Activated T-helper 9 cell treated with anti-CD3 and anti-CD28 coated beads, Interleukin-2, amount 50 U/mL, for 16 hours (primary cell): ENCODE data around the gene UCHL5.
"Not testable (repeated sequence)": the region's sequence is repeated elsewhere in the genome, so short reads cannot be mapped to it uniquely, and the experiment has no call there.

ENCODE experiments used
- DNase-seq: peaks from one replicate; pipeline ENCODE4 v3.0.0-alpha.2; 2020; ENCODE audit warnings: low read depth

Gene UCHL5

DNA sequence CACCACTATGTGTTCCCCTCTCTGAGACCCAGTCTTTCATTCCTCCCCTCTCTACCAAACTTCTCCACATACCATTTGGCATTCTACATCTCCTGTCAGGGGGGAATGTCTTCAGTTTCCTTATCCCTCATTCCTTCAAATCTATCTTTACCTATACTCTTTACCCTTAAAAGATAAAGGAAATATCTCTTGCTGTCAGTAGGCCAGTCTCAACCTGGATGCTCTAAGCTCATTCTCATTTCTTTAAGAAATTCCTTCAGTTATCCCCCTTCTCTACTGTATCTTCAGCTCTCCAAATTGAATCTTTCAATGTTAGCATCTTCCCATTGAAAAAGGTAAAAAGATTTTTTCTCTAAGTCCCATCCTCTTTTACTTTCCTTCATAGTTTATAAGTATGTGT is 6.8 kb upstream of the UCHL5 start:
- no peak for DNase-seq

DNA sequence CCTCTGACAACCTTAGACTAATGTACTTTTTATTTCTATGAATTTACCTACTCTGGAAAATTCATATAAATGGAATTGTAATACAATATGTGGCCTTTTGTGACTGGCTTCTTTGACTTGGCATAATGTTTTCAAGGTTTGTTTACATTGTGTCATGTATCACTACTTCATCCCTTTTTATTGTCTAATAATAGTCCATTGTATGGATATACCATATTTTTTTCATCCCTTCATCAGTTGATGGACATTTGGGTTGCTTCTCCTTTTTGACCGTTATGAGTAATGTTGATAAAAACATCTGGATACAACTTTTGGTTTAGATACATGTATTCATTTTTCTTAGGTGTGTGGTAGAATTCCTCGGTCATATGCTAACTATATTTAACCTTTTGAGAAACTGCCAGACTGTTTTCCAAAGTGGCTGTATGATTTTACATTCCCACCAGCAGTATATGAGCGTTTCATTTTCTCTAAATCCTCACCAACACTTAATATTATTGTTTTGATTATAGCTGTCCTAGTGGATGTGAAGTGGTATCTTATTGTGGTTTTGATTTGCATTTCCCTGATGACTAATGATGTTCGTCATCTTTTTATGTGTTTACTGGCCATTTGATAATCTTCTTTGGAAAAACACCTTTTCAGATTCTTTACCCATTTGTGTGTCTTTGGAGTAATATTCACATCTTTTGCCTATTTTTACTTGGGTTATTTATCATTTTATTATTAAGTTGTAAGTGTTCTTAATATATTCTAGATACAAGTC is 3.7 kb upstream of the UCHL5 start:
- no peak for DNase-seq

DNA sequence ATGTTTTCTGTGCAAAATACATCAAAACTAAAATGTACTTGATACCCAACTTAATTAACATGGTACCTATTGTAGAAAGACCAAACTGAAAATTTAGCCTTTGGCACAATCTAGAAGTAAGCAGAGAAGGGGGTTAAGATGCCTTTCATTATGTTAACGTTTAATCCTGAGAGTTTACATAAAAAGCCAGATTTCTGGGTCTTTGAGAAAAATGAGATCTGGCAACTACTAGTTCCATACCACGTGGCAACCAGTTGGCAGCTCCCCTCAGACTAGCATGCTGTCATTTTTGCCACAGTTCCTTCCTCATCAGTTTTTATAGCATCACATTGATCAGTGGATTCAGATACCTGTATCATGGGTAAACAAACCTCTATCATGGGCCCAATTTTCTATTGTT is 1.8 kb upstream of the UCHL5 start:
- no peak for DNase-seq

DNA sequence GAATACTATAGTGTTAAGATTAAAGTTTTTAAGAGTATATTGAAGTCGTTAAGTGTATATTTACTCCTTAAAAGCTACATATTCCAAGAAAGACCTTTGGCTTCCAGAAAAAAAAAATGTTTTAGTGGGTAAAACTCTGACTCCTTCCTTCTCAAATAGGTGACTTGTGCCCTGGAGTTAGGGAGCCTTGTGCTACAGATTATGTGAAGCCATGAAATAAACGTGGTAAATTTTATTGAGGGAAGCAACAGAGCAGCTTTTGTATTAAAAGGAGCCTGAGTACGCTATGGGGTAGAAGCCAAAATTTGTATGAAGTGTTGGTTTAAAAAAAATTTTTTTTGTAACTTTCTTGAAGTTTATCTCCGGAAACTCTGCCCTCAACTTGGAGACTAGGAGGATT is 1.2 kb upstream of the UCHL5 start:
- DNase-seq: no peak

DNA sequence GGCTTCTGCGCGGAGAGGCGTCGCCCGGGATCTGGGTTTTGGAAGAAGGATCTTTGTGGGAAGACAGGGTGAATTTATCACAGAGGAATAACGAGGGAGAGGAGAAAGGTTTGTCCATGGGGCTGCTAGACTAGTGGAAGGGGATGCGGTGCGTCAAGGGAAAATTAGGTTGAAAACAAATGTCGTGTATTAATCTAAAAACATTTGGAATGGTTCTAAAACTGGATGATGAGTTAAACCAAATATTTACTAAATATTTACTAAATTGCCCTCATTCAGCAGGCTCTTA is 899 bp upstream of the UCHL5 start:
- no peak for DNase-seq

DNA sequence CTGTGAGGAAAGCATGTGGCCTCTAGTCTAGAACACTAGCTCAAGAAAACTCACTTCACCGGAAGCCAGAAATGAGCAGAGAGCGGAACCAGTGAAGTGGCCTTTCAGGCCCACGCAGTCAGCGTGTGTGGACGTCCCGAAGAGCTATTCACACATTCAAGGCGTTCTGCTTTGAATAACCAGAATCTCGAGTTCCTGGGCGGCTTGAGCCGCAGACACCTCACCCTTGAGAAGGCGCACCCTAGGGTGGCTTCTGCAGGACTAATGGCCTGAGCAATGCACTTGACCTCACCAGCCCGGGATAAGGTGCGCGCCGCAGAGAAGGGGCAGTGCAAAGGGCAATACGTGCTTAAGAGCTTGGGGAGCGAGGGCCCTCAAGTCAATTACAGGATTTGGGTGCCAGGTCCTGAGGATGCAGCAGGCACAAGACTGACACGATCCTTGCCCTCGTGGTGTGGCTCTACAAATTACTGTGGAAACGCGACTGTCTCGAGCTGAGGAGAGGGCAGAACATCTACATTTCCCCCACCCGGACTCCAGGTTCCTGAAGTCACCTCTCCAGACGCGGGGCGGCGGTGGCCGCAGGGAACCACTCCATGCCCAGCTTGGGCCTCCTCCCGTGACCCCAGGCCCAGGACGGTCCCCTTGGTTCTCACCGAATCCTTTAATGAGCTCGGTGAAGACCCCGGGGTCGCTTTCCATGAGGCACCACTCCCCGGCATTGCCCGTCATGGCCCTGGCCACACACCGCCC is 455 bp downstream of the UCHL5 start:
- peak; percentile 46 for DNase-seq

DNA sequence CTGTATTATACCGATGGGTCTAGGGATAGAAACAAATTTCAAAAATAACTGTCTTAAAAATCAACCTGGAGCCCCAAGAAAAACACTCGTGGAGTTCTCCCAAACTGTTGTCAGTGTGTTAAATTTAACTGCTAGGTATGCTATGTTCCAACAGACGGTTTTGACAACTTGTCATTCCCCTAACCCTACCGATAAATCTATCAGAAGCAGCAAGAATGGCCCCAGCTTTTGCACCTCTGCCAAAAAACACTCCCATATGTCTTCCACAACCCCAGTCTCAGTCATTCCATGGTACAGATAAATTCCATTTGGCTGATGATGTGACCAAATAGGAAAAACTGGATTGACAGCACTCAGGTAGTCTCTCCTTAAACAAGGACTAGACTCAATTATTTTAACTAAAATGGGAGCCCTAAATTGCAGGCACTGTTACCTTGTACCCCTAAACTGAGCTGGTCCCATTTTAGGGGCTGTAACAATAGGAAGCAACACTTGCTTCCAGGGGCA is 4.9 kb downstream of the UCHL5 start:
- no peak for DNase-seq

DNA sequence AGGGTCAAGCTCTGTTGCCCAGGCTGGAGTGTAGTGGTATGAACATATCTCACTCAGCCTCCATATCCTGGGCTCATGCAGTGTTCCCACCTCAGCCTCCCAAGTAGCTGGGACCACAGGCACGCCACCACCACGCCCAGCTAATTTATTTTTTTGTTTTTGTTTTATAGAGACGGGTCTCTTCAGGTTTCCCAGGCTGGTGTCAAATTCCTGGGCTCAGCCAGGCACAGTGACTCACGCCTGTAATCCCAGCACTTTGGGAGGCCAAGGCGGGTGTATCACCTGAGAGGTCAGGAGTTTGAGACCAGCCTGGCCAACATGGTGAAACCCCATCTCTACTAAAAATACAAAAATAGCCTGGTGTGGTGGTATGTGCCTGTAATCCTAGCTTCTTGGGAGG is 10.2 kb downstream of the UCHL5 start:
- DNase-seq: not testable (repeated sequence)

DNA sequence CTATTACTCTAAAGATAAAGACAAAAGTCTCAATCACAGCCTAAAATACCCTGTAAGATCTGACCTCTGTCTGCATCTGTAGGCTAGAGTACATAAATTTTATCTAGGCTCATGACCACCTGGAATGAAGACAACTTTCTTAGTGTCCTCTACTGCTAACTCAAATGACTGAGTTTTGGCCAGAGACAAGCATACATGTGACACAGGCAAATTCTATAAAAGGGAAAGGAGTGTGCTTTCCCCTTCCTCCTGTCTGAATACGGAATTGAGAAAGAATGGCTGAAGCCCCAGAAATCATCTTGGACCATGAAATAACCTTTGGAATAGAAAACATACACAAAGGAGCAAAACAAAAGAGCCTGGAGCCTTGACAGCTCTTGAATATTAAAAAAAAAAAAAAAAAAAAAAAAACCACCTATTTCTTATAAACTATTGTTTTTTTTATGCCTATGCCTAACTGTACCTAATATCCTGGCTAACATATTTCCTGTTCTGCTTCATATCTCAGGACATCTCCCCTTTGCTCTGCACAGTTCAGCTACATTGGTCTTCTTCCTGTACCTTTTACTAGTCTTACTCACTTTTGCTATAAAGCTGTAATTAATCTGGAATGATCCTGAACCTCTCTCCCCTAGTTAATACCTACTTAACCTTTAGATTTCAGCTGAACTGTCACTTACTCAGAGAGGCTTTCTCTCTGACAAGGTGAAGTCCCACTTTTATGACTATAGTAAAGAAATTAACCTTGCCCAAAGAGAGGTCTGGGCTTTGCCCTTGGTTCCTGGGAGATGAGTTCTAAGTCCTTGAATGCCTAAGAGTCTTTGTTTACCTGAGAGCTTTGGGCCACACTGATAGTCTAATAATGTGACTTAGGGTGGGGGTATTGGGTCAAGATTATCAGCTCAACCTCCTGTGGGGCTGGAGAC is 16.1 kb downstream of the UCHL5 start:
- no peak for DNase-seq

DNA sequence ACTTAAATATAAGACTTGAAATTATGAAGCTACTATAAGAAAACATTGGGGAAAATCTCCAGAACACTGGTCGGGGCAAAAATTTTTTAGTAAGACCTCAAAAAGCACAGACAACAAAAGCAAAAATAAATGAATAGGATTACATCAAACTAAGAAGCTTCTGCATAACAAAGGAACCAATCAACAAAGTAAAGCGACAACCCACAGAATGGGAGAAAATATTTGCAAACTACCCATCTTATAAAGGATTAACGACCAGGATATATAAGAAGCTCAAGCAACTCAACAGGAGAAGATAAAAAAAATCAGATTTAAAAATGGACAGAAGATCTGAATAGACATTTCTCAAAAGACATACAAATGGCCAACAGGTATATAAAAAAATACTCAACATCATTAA is 19.1 kb downstream of the UCHL5 start:
- no peak for DNase-seq

DNA sequence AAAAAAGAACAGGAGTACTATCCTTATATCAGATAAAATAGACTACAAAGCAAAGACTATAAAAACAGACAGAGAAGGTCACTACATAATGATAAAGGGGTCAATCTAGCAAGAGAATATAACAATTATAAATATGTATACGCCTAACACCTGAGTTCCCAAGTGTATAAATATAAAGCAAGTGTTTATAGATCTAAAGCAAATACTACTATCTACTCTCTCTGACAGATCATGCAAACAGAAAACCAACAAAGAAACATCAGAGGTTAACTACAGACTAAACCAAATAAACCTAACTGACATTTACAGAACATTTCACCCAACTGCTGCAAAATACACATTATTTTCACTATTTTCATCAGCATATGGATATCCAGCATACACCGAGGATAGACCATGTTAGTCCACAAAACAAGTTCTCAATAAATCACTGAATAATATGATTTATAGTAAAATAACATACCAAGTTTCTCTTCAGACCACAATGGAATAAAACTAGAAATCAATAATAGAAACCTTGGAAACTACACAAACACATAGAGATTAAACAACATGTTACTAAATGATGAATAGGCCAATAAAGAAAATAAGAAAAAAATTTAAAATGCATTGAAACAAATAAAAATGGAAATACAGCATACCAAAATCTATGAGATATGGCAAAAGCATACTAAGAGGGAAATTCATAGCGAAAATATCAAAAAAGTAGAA is 22.7 kb downstream of the UCHL5 start:
- no peak for DNase-seq

DNA sequence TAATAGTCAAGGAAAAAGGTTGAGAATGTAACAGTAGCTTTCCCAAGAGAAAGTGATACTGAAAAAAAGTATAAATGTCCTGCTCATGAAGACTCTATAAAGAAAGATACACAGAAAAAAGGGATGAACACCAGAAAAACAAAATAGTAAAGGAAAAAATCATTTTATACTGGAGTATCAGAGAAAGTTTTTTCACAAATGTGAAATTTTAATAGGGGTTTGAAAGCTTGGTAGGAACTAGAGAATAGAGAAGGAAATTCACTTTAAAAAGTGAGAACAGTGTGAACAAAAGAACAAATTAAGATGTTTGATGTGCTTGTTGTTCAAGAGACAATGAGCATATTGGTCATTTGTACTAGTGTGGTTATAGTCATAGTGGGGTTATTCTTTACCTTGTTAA is 25.6 kb downstream of the UCHL5 start:
- DNase-seq: no peak

DNA sequence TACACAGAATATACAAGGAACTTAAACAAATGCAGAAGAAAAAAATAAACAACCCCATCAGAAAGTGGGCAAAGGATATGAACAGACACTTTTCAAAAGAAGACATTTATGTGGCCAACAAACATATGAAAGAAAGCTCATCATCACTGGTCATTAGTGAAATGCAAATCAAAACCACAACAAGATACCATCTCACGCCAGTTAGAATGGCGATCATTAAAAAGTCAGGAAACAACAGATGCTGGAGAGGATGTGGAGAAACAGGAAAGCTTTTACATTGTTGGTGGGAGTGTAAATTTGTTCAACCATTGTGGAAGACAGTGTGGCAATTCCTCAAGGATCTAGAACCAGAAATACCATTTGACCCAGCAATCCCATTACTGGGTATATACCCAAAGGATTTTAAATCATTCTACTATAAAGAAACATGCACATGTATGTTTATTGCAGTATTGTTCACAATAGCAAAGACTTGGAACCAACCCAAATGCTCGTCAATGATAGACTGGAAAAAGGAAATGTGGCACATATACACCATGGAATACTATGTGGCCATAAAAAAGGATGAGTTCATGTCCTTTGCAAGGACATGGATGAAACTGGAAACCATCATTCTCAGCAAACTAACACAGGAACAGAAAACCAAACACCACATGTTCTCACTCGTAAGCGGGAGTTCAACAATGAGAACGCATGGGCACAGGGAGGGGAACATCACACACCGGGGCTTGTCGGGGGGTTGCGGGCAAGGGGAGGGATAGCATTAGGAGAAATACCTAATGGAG is 26.3 kb downstream of the UCHL5 start:
- DNase-seq: not testable (repeated sequence)

DNA sequence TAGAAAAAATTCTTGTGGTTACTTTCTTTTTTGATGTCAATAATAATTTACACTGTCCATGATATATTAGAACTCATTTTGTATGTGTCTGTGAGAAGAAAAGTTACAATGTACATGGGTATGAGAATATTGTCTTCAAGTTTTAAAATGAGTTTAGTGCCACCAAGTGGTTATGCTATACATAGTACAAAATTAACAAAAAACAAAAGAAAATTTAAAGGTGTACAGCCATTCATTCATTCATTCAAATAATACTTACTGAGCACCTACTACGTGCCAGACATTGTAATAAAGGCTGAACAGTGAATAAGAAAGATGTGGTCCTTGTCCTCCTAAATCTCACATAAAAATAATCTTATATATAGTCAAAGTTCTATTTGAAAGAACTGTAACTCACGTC is 27.7 kb downstream of the UCHL5 start:
- no peak for DNase-seq

DNA sequence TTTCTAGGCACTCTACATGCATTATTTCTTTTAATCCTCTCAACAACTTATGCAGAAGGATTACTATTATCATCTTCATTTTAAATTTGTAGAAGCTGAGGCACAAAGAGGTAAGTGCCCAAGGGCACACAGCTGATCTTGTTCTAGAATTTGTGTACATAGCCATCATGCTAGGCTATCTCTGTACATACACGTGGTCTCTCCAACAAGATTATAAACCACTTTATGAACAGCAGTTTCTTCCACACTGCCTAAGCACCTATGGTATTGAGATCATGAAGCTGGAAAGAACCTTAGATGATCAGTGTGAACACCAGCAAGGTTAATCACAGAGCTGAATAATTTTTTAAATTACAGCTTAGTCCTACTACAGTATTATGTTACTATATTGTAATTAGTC is 28.9 kb downstream of the UCHL5 start:
- DNase-seq: no peak

DNA sequence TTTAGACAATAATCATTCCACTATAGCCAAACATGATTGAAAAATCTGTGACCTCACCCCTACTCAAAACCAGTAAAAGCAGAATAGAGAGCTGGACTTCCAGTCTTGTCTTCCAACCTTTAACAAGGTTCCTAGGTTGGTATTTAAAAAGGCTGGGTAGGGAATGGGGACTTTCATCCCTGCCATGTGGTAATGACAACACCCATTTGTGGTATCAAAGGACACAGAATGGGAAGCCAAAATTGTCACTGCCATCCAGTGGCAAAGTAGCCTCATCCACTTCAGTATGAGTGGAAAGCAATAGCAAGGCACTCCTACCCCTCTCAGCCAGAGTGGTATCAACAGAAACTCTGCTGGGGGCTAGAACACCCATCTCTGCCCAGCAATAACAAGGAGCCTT is 33.9 kb downstream of the UCHL5 start:
- DNase-seq: no peak

DNA sequence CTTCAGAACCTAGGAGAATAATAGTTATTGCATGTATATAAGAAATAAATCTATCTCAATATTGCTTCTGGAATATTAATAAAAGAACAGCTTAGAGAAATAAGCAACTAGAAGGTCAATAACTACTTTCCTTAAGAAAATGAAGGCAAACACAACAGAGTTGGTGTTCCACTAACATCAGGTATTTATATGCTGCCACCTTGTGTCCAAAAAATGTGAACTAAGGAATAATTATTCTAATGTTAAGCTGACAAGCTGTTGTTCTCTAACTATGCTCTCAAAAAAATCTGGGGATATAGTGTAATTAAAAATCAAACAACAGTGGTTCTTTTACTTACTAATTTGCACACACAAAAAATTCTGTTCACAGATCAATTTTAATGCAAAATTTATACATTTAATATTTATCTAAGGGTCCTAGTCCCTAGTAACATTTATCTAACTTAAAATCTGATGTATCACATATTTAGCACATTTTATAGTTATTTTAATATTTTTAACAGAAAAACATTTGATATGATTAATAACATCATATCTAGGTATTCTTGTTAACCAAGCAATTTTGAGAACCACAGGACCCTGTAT is 39.6 kb downstream of the UCHL5 start:
- no peak for DNase-seq

DNA sequence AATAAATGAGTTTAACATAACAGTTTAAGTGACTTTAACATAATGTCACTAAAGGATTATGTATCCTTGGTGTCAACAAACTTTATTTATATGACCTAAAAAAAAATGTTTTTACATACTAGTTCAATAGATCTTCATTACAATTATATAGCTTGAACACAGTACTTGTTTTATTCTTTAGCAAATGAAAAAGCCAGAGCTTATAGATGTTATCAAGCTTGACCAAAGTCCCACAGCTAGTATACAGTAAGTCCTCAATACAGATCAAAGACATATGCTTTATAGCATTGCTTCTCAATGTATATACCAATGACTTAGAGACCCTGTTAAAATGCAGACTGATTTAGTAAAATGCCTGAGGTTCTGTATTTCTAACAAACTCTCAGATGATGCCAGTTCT is 42.4 kb downstream of the UCHL5 start:
- DNase-seq: no peak

DNA sequence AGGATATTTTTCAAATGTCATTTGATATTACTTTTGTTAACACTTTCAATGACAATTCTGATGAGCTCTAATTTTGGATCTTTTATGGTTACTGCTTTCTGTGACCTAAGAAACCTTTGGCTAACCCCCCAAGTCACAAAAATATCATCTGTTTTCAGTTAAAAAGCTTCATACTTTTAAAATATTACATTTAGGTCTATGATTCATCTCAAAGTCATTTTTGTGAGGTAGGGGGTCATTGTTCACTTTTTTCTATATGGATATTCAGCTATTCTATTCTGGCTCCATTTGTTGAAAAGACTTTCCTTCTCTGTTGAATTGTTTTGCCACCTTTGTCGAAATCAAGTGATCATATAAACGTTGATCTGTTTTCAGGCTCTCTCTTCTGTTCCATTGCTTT is 44.8 kb downstream of the UCHL5 start:
- DNase-seq: no peak

DNA sequence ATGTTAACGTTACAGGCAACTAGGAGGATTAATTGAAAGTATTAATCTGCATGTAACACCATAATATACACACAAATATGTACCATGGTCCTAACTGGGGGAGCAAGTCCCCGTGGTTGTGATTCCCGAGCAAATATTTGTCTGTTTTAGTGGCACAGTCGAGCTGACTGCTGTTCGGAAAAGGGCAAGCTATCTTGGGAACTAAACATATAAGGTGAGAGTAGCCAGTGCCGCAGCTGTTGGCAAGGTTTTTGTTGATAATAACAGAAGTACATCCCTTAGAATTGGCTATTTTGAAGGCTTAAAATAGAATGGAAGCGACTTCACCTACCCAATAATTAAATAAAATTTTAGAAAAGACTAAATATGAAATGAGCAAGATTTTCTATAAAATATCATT is 45.5 kb downstream of the UCHL5 start:
- DNase-seq: no peak

DNA sequence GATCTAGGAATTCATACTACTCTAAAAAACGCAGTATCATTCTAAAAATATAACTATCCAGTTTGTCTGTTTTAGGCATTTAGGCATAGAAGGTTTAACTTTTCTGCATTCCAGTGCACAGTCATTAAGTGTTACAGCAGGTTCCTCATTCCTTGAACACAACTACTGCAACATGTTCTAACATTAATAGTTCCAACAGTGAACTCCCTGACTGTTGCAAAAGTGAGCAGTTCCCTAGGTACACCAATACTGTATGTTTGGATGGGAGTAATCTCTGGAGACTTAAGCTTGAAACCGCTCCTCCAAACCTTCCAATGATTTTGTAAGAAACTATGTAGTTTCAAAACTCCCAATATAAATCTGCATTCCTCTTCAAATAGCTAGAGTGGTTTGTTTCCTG is 46.2 kb downstream of the UCHL5 start:
- DNase-seq: no peak
